Activated T-helper 1 cell treated with anti-CD3 and anti-CD28 coated beads, Interleukin-12 subunit alpha, Interleukin-12 subunit beta, Interleukin-2, Interleukin-4 antibody, amounts not matched to agents 30 ng/mL and 10 ng/mL and 1 ng/mL, durations not matched to agents 14 hours and 24 hours and 36 hours (primary cell): ENCODE measurements around the gene MSI2. TPM values are rescaled to one million over a fixed set of nuclear protein-coding genes. Genes with fewer than 3 reads are reported as not detected.

Experiments used
- DNase-seq: peaks from one replicate; pipeline ENCODE4 v3.0.0; 2021; ENCODE audit warnings: low spot score
- H3K27ac Mint-ChIP-seq: one replicate; pipeline ENCODE4 v1.8.0; 2021; ENCODE audit warnings: mild to moderate bottlenecking, mixed read lengths
- H3K27me3 Mint-ChIP-seq: one replicate; pipeline ENCODE4 v1.8.0; 2022; ENCODE audit warnings: mild to moderate bottlenecking, moderate library complexity, mixed read lengths; ENCODE audit not compliant: insufficient read depth
- H3K36me3 Mint-ChIP-seq: one replicate; pipeline ENCODE4 v1.8.0; 2021; ENCODE audit warnings: low read depth, mixed read lengths
- H3K4me1 Mint-ChIP-seq: one replicate; pipeline ENCODE4 v1.8.0; 2021; ENCODE audit warnings: low read depth, mixed read lengths
- H3K4me3 Mint-ChIP-seq: one replicate; pipeline ENCODE4 v1.8.0; 2021; ENCODE audit warnings: mild to moderate bottlenecking, moderate library complexity, mixed read lengths
- H3K9me3 Mint-ChIP-seq: one replicate; pipeline ENCODE4 v1.8.0; 2021; ENCODE audit warnings: mixed read lengths
- intact Hi-C: fragments of 100-400 bp; cut with micrococcal nuclease; formaldehyde crosslinking; loops from one replicate; pipeline ENCODE4 v1.15.1; 2024
- total RNA-seq: library from RNA; stranded (reverse); gene quantifications from 2 replicates; pipeline ENCODE4 v1.2.3, GENCODE V29; 2022

The MSI2 gene
- total RNA-seq, 1 donor from 2014 or later: 278 TPM

- Mint-ChIP-seq H3K27ac (peak overlapping the region; percentile 90), H3K27me3 (no peaks in the 10 kb centered on the region), H3K4me3 (peak overlapping the region; percentile 35), H3K9me3 (peaks cover 11% of the 10 kb centered on the region), H3K36me3 (peaks cover 38% of the 10 kb centered on the region), H3K4me1 (peaks cover 70% of the 10 kb centered on the region)
- no peak for DNase-seq
- intact Hi-C loops: loop anchor here (2.0 to 10.0 kb wide), 6 partner anchors 73 to 345 kb away; partner anchors contain the start of genes CCDC182 and MSI2
Observed at GRCh38 chr17:57599271-57600045, 343.1 kb downstream of the MSI2 start.

GRCh38 chr17:57600074-57600473 is 343.8 kb downstream of the MSI2 start:
- Mint-ChIP-seq H3K36me3 (peaks cover 36% of the 10 kb centered on the region), H3K27me3 (no peaks in the 10 kb centered on the region), H3K27ac (peak overlapping the region; percentile 90), H3K4me3 (peak overlapping the region; percentile 35), H3K9me3 (peaks cover 8% of the 10 kb centered on the region), H3K4me1 (peaks cover 76% of the 10 kb centered on the region)
- intact Hi-C loops: loop anchor here (2.0 to 10.0 kb wide), 6 partner anchors 72 to 345 kb away; partner anchors contain the start of genes CCDC182 and MSI2
- DNase-seq: peak; percentile 53

GRCh38 chr17:57601143-57601735 is 344.9 kb downstream of the MSI2 start:
- intact Hi-C loops: loop anchor here (2.0 to 10.0 kb wide), 6 partner anchors 71 to 346 kb away; partner anchors contain the start of genes CCDC182 and MSI2
- Mint-ChIP-seq H3K36me3 (peaks cover 36% of the 10 kb centered on the region), H3K9me3 (peaks cover 4% of the 10 kb centered on the region), H3K27me3 (no peaks in the 10 kb centered on the region), H3K4me1 (peaks cover 87% of the 10 kb centered on the region), H3K4me3 (no peak overlapping the region), H3K27ac (peak overlapping the region; percentile 90)
- DNase-seq: no peak

- intact Hi-C loops: loop anchor here (5.0 to 10.0 kb wide), 5 partner anchors 69 to 348 kb away; partner anchors contain the start of genes CCDC182 and MSI2
- H3K27ac Mint-ChIP-seq: peak overlapping the region; percentile 48
- peaks cover 4% of the 10 kb centered on the region for H3K9me3 Mint-ChIP-seq
- no peak for DNase-seq
- no peak overlapping the region for H3K4me3 Mint-ChIP-seq
- H3K27me3 Mint-ChIP-seq: no peaks in the 10 kb centered on the region
- peaks cover 91% of the 10 kb centered on the region for H3K4me1 Mint-ChIP-seq
- H3K36me3 Mint-ChIP-seq: peaks cover 30% of the 10 kb centered on the region
Observed at GRCh38 chr17:57602896-57603295, 346.6 kb downstream of the MSI2 start.

- Mint-ChIP-seq H3K36me3 (peaks cover 25% of the 10 kb centered on the region), H3K27me3 (no peaks in the 10 kb centered on the region), H3K27ac (peak overlapping the region; percentile 94), H3K4me1 (peaks cover 85% of the 10 kb centered on the region), H3K9me3 (peaks cover 4% of the 10 kb centered on the region), H3K4me3 (peak overlapping the region; percentile 54)
- intact Hi-C loops: loop anchor here (5.0 to 10.0 kb wide), 5 partner anchors 69 to 349 kb away; partner anchors contain the start of genes CCDC182 and MSI2
- DNase-seq: no peak
Observed at GRCh38 chr17:57603546-57603945, 347.2 kb downstream of the MSI2 start.

- Mint-ChIP-seq H3K4me1 (peaks cover 80% of the 10 kb centered on the region), H3K27me3 (no peaks in the 10 kb centered on the region), H3K4me3 (peak overlapping the region; percentile 54), H3K9me3 (peaks cover 4% of the 10 kb centered on the region), H3K36me3 (peaks cover 25% of the 10 kb centered on the region), H3K27ac (peak overlapping the region; percentile 94)
- DNase-seq: peak; percentile 52
- intact Hi-C loops: loop anchor here (5.0 to 10.0 kb wide), 5 partner anchors 68 to 349 kb away; partner anchors contain the start of genes CCDC182 and MSI2
Observed at GRCh38 chr17:57603978-57604377, 347.7 kb downstream of the MSI2 start.

GRCh38 chr17:57604771-57605674 is 348.7 kb downstream of the MSI2 start:
- intact Hi-C loops: loop anchor here (5.0 to 10.0 kb wide), 5 partner anchors 67 to 350 kb away; partner anchors contain the start of genes CCDC182 and MSI2
- peak overlapping the region; percentile 94 for H3K27ac Mint-ChIP-seq

GRCh38 chr17:57605675-57606105 is 349.4 kb downstream of the MSI2 start:
- intact Hi-C loops: loop anchor here (10.0 kb wide), 1 partner anchor 351 kb away; the partner anchor contains the start of gene MSI2
- Mint-ChIP-seq H3K4me3 (peak overlapping the region; percentile 31), H3K36me3 (peaks cover 15% of the 10 kb centered on the region), H3K27me3 (no peaks in the 10 kb centered on the region), H3K27ac (peak overlapping the region; percentile 94), H3K9me3 (no peaks in the 10 kb centered on the region), H3K4me1 (peaks cover 63% of the 10 kb centered on the region)
- no peak for DNase-seq

More at GRCh38 chr17:57604771-57605674, 348.7 kb downstream of the MSI2 start:
- peaks cover 70% of the 10 kb centered on the region for H3K4me1 Mint-ChIP-seq
- peaks cover 20% of the 10 kb centered on the region for H3K36me3 Mint-ChIP-seq
- no peaks in the 10 kb centered on the region for H3K27me3 Mint-ChIP-seq
- no peaks in the 10 kb centered on the region for H3K9me3 Mint-ChIP-seq
- peak overlapping the region; percentile 54 for H3K4me3 Mint-ChIP-seq
- DNase-seq: no peak

- peak overlapping the region; percentile 94 for H3K27ac Mint-ChIP-seq
- intact Hi-C loops: loop anchor here (10.0 kb wide), 1 partner anchor 351 kb away; the partner anchor contains the start of gene MSI2
- H3K36me3 Mint-ChIP-seq: peaks cover 13% of the 10 kb centered on the region
- H3K4me1 Mint-ChIP-seq: peaks cover 57% of the 10 kb centered on the region
- no peak overlapping the region for H3K4me3 Mint-ChIP-seq
- H3K9me3 Mint-ChIP-seq: no peaks in the 10 kb centered on the region
- DNase-seq: no peak
- no peaks in the 10 kb centered on the region for H3K27me3 Mint-ChIP-seq
Observed at GRCh38 chr17:57606111-57606875, 350.0 kb downstream of the MSI2 start.

GRCh38 chr17:57607553-57608120 is 351.3 kb downstream of the MSI2 start:
- Mint-ChIP-seq H3K4me1 (peaks cover 49% of the 10 kb centered on the region), H3K27ac (no peak overlapping the region), H3K4me3 (no peak overlapping the region), H3K27me3 (no peaks in the 10 kb centered on the region), H3K36me3 (peaks cover 10% of the 10 kb centered on the region), H3K9me3 (no peaks in the 10 kb centered on the region)
- DNase-seq: no peak
- intact Hi-C loops: loop anchor here (10.0 kb wide), 1 partner anchor 353 kb away; the partner anchor contains the start of gene MSI2
